GM13976 (cell line): ENCODE data around the gene ZFHX3.
"Not testable (repeated sequence)": the region's sequence is repeated elsewhere in the genome, so short reads cannot be mapped to it uniquely, and the experiment has no call there.

Experiments used
- DNase-seq: peaks from one replicate; pipeline ENCODE4 v3.0.0; 2012; ENCODE audit warnings: low spot score
- CTCF ChIP-seq: IDR thresholded peaks from 2 replicates; pipeline ENCODE4 v1.5.1; 2012; ENCODE audit warnings: borderline replicate concordance, mild to moderate bottlenecking; ENCODE audit not compliant: insufficient read depth; ENCODE audit errors: extremely low read depth, missing control alignments, control extremely low read depth
- in situ Hi-C: fragments of 300-500 bp; cut with MboI; formaldehyde crosslinking; loops from one replicate; pipeline ENCODE4 v1.12.0; 2022; ENCODE audit warnings: low sequenced_read_pairs, mixed read lengths, inconsistent platforms; ENCODE audit not compliant: unreplicated experiment

ZFHX3 gene

GRCh38 chr16:72997141-72997542 is 50.8 kb downstream of the ZFHX3 start:
- in situ Hi-C loops, result no loop called here
- TF ChIP-seq CTCF, result no peak
- no peak for DNase-seq

GRCh38 chr16:72996291-72997062 is 51.5 kb downstream of the ZFHX3 start:
- DNase-seq, result no peak
- no peak for TF ChIP-seq CTCF
- in situ Hi-C loops, result no loop called here

- in situ Hi-C loops, DNase-seq: not testable (repeated sequence)
Observed at GRCh38 chr16:72995882-72996270, 52.1 kb downstream of the ZFHX3 start.

- no peak for TF ChIP-seq CTCF
- DNase-seq, result no peak
- in situ Hi-C loops, result no loop called here
Observed at GRCh38 chr16:72995151-72995881, 52.6 kb downstream of the ZFHX3 start.

GRCh38 chr16:72992142-72992601 is 55.8 kb downstream of the ZFHX3 start:
- no peak for DNase-seq
- no peak for TF ChIP-seq CTCF
- in situ Hi-C loops, result no loop called here

- DNase-seq, result no peak
- TF ChIP-seq CTCF, result no peak
- in situ Hi-C loops, result no loop called here
Observed at GRCh38 chr16:72991644-72992043, 56.3 kb downstream of the ZFHX3 start.

- DNase-seq, result no peak
- TF ChIP-seq CTCF, result no peak
- in situ Hi-C loops, result no loop called here
Observed at GRCh38 chr16:72991211-72991610, 56.7 kb downstream of the ZFHX3 start.
